ENCODE data around the gene GABARAP.
A peak's percentile ranks its signal among the peaks of the same experiment; 100 is the strongest.

GABARAP gene

DNA sequence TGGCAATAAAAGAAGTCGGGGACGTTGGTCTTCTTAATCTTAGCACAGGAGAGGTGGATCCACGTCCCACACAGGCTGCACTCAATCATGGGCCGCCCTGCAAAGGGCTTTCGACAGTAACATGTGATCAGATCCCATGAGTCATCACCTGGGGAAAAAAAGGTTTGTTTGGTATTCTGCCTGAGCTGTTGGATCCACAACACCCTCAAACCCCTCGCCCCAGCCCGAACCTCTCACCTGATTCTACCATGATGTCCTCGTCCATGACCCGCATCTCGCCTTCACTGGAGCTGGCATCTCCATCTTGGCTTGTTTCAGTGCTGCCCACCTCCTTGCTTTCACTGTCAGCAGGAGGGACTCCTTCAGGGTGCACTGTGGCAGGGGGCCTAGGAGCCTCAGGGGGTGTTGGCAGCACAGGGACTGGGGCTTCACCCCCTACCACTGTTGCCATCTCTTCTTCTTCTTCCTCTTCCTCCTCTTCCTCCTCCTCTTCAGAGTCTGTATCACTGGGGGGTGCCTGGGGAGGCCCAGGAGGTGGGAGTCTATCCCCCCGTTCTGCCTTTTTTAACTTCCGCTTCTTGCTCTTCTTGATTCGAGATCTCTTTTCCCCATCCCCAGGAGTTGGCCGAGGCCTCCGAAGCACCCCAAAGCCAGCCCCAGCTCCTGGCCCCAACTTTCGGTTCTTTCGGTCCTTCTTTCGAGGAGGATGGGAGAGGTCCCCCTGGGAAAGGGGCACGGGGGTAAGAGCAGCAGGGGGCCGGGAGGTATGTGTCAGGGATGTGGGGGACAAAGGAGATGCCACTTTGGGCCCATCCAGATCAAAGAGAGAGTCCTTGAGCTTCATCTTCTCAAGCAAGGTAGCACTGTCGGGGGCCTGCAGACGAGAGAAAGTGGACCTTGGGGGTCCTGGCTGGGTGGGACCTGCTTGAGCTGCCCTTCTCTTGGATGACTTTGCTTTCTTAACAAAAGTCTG is 6.3 kb downstream of the GABARAP start:
- TF ChIP-seq, protein P1, sequence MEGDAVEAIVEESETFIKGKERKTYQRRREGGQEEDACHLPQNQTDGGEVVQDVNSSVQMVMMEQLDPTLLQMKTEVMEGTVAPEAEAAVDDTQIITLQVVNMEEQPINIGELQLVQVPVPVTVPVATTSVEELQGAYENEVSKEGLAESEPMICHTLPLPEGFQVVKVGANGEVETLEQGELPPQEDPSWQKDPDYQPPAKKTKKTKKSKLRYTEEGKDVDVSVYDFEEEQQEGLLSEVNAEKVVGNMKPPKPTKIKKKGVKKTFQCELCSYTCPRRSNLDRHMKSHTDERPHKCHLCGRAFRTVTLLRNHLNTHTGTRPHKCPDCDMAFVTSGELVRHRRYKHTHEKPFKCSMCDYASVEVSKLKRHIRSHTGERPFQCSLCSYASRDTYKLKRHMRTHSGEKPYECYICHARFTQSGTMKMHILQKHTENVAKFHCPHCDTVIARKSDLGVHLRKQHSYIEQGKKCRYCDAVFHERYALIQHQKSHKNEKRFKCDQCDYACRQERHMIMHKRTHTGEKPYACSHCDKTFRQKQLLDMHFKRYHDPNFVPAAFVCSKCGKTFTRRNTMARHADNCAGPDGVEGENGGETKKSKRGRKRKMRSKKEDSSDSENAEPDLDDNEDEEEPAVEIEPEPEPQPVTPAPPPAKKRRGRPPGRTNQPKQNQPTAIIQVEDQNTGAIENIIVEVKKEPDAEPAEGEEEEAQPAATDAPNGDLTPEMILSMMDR (IDR thresholded peaks at IDR 0.05; ENCODE audit: low read depth, low read length): no peak
- DNase-seq (ENCODE audit: low read depth, low spot score): no peak
- no peak overlapping the region for H3K4me3 ChIP-seq (ENCODE audit: low read depth, low read length)
- in situ Hi-C loops (cut with HindIII; ENCODE audit: low sequenced_read_pairs): no loop called here

DNA sequence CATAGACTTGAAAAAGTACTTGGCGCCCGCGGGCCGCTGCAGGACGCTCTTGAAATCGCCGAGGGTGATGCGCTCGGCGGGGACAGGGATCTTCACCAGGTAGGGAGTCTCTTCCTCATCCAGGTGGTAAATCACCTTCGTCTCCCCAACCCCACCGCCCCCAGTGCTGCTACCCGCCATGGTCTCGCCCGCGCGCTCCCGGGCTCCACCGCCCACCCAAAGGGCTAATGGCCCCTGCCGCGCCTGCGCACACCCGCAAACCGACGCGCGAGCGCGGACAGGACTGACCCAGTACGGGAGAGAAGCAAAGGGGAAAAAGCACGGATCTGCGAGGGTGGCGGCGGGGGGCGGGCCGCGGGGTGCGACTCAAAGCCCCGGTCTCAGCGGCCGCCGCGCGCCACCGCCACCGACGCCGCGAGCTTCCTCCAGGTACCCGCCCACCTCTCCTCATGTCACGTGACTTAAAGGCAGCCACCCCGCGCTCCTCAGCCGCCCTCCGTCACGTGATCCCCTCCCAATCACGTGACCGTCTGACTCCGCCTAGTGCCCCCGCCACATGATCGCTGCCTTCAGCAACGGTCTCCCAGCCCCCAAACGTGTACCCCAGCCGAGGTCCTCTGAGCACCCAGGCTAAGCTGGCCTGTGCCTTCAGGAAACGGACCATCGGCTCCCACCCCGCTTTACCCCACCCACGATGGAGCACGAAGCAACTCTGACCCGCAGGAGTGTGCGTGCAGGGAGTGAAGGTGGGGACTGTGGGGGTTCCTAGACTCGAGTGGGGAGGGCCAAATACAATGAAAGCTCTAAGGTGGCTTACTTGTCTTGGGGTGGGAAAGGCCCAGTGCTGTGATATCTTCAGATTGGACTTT is 7.9 kb downstream of the GABARAP start, which contains the start of gene DVL2:
TSS of gene DVL2 (minus strand) at position 435 of the 869 bp plus-strand sequence. CDS start at position 180, 255 bp downstream.
- TF ChIP-seq, protein P1 (IDR thresholded peaks at IDR 0.05; ENCODE audit: low read depth, low read length): no peak
- peak within 1 kb of the TSS; percentile 66 for H3K4me3 ChIP-seq (ENCODE audit: low read depth, low read length)
- in situ Hi-C loops (cut with HindIII; ENCODE audit: low sequenced_read_pairs): no loop called here
- DNase-seq (ENCODE audit: low read depth, low spot score): peak; percentile 96

GRCh38 chr17:7233701-7234082 is 8.6 kb downstream of the GABARAP start:
- in situ Hi-C loops (cut with HindIII; ENCODE audit: low sequenced_read_pairs): no loop called here
- peak overlapping the region; percentile 66 for H3K4me3 ChIP-seq (ENCODE audit: low read depth, low read length)
- TF ChIP-seq, protein P1 (IDR thresholded peaks at IDR 0.05; ENCODE audit: low read depth, low read length): no peak
- no peak for DNase-seq (ENCODE audit: low read depth, low spot score)

DNA sequence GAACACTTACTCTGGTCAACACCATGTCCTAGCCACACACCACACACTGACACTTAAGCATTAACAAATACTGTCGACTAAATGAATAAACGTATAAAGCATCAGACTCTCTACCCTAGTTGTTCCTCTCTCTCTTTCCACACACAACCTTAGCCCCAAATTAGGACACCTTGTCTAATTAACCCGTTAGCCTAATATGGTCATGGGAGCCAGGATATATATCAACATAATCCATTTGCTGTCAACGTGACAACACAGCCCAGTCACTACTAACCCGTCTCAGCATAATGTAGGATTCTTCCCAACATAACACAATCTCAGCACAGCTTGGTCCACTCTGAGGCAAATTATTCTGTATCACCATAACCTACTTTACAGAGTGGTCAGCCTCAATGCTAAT is 10.1 kb downstream of the GABARAP start:
- TF ChIP-seq, protein P1 (IDR thresholded peaks at IDR 0.05; ENCODE audit: low read depth, low read length): no peak
- no peak overlapping the region for H3K4me3 ChIP-seq (ENCODE audit: low read depth, low read length)
- DNase-seq (ENCODE audit: low read depth, low spot score): no peak
- in situ Hi-C loops (cut with HindIII; ENCODE audit: low sequenced_read_pairs): no loop called here

GRCh38 chr17:7229504-7229903 is 12.7 kb downstream of the GABARAP start:
- TF ChIP-seq, protein P1 (IDR thresholded peaks at IDR 0.05; ENCODE audit: low read depth, low read length): no peak
- in situ Hi-C loops (cut with HindIII; ENCODE audit: low sequenced_read_pairs): no loop called here

GRCh38 chr17:7228920-7229319 is 13.3 kb downstream of the GABARAP start:
- no peak overlapping the region for H3K4me3 ChIP-seq (ENCODE audit: low read depth, low read length)
- in situ Hi-C loops (cut with HindIII; ENCODE audit: low sequenced_read_pairs): no loop called here
- DNase-seq (ENCODE audit: low read depth, low spot score): no peak
- TF ChIP-seq, protein P1 (IDR thresholded peaks at IDR 0.05; ENCODE audit: low read depth, low read length): no peak

More at GRCh38 chr17:7229504-7229903, 12.7 kb downstream of the GABARAP start:
- H3K4me3 ChIP-seq (ENCODE audit: low read depth, low read length): no peak overlapping the region
- DNase-seq (ENCODE audit: low read depth, low spot score): no peak

Data from astrocyte of the spinal cord (primary cell).